ENCODE measurements around the gene KLHL7. TPM values are rescaled to one million over a fixed set of nuclear protein-coding genes. Genes with fewer than 3 reads are reported as not detected.

Gene KLHL7
- total RNA-seq, 1 donor from 2014 or later, result 68.9 TPM

GRCh38 chr7:23098460-23098859 is 7.1 kb upstream of the KLHL7 start:
- H3K27me3 Mint-ChIP-seq, result no peaks in the 10 kb centered on the region
- DNase-seq (ENCODE audit: low spot score, unreplicated experiment), result no peak
- TF ChIP-seq CTCF (IDR thresholded peaks at IDR 0.05; ENCODE audit: unreplicated experiment), result no peak
- H3K9me3 Mint-ChIP-seq (ENCODE audit: low read depth), result peaks cover 2% of the 10 kb centered on the region
- no peaks in the 10 kb centered on the region for H3K4me1 Mint-ChIP-seq (ENCODE audit: low read depth)
- no peak overlapping the region for H3K4me3 Mint-ChIP-seq (ENCODE audit: low read depth)
- peaks cover 4% of the 10 kb centered on the region for H3K36me3 Mint-ChIP-seq (ENCODE audit: insufficient read depth)
- no peak overlapping the region for H3K27ac Mint-ChIP-seq

GRCh38 chr7:23100697-23101096 is 4.9 kb upstream of the KLHL7 start:
- no peak for DNase-seq (ENCODE audit: low spot score, unreplicated experiment)
- peak; percentile 46 for TF ChIP-seq CTCF (IDR thresholded peaks at IDR 0.05; ENCODE audit: unreplicated experiment)
- Mint-ChIP-seq H3K4me1 (ENCODE audit: low read depth) (peaks cover 1% of the 10 kb centered on the region), H3K27ac (no peak overlapping the region), H3K9me3 (ENCODE audit: low read depth) (no peaks in the 10 kb centered on the region), H3K27me3 (no peaks in the 10 kb centered on the region), H3K4me3 (ENCODE audit: low read depth) (no peak overlapping the region), H3K36me3 (ENCODE audit: insufficient read depth) (peaks cover 4% of the 10 kb centered on the region)

GRCh38 chr7:23105086-23105643 is 420 bp upstream of the KLHL7 start:
- no peak for DNase-seq (ENCODE audit: low spot score, unreplicated experiment)
- Mint-ChIP-seq H3K36me3 (ENCODE audit: insufficient read depth) (peaks cover 7% of the 10 kb centered on the region), H3K27me3 (no peaks in the 10 kb centered on the region), H3K9me3 (ENCODE audit: low read depth) (no peaks in the 10 kb centered on the region), H3K4me3 (ENCODE audit: low read depth) (peak overlapping the region; percentile 99), H3K27ac (peak overlapping the region; percentile 100), H3K4me1 (ENCODE audit: low read depth) (peaks cover 28% of the 10 kb centered on the region)
- TF ChIP-seq CTCF (IDR thresholded peaks at IDR 0.05; ENCODE audit: unreplicated experiment), result no peak

- peak overlapping the region; percentile 99 for H3K4me3 Mint-ChIP-seq (ENCODE audit: low read depth)
- peaks cover 28% of the 10 kb centered on the region for H3K4me1 Mint-ChIP-seq (ENCODE audit: low read depth)
- H3K36me3 Mint-ChIP-seq (ENCODE audit: insufficient read depth), result peaks cover 7% of the 10 kb centered on the region
- no peaks in the 10 kb centered on the region for H3K9me3 Mint-ChIP-seq (ENCODE audit: low read depth)
- no peak for TF ChIP-seq CTCF (IDR thresholded peaks at IDR 0.05; ENCODE audit: unreplicated experiment)
- peak overlapping the region; percentile 100 for H3K27ac Mint-ChIP-seq
- no peaks in the 10 kb centered on the region for H3K27me3 Mint-ChIP-seq
- peak; percentile 23 for DNase-seq (ENCODE audit: low spot score, unreplicated experiment)
Observed at GRCh38 chr7:23106057-23106822, 655 bp downstream of the KLHL7 start.

- Mint-ChIP-seq H3K27ac (peak overlapping the region; percentile 100), H3K4me3 (ENCODE audit: low read depth) (peak overlapping the region; percentile 99), H3K36me3 (ENCODE audit: insufficient read depth) (peaks cover 7% of the 10 kb centered on the region), H3K9me3 (ENCODE audit: low read depth) (no peaks in the 10 kb centered on the region), H3K4me1 (ENCODE audit: low read depth) (peaks cover 29% of the 10 kb centered on the region), H3K27me3 (no peaks in the 10 kb centered on the region)
- no peak for DNase-seq (ENCODE audit: low spot score, unreplicated experiment)
- no peak for TF ChIP-seq CTCF (IDR thresholded peaks at IDR 0.05; ENCODE audit: unreplicated experiment)
Observed at GRCh38 chr7:23106823-23107663, 1.5 kb downstream of the KLHL7 start.
